Parathyroid adenoma (tissue), 2 donors: ENCODE data around the gene CXCL12.

Experiments used
- H2AFZ ChIP-seq: fragments of 300-600 bp; sonication (generic); one replicate; pipeline ENCODE4 v1.7.0; 2017; ENCODE audit warnings: antibody characterized with exemption, mild to moderate bottlenecking
- H3K27ac ChIP-seq: fragments of 300-600 bp; sonication (generic); one replicate; pipeline ENCODE4 v1.7.0; 2017
- H3K27me3 ChIP-seq: fragments of 300-600 bp; sonication (generic); one replicate; pipeline ENCODE4 v1.7.0; 2017; ENCODE audit warnings: low read length; ENCODE audit not compliant: control insufficient read depth, insufficient read depth
- H3K36me3 ChIP-seq: fragments of 300-600 bp; sonication (generic); one replicate; pipeline ENCODE4 v1.7.0; 2017; ENCODE audit warnings: low read length; ENCODE audit not compliant: control insufficient read depth, insufficient read depth
- H3K4me1 ChIP-seq: fragments of 300-600 bp; sonication (generic); one replicate; pipeline ENCODE4 v1.7.0; 2017; ENCODE audit warnings: control low read depth
- H3K4me2 ChIP-seq: fragments of 300-600 bp; sonication (generic); one replicate; pipeline ENCODE4 v1.7.0; 2017; ENCODE audit warnings: low read length
- H3K4me3 ChIP-seq: fragments of 300-600 bp; sonication (generic); one replicate; pipeline ENCODE4 v1.7.0; 2017; ENCODE audit warnings: low read depth, low read length
- H3K79me2 ChIP-seq: fragments of 300-600 bp; sonication (generic); one replicate; pipeline ENCODE4 v1.7.0; 2017; ENCODE audit warnings: control low read depth
- H3K9ac ChIP-seq: fragments of 300-600 bp; sonication (generic); one replicate; pipeline ENCODE4 v1.7.0; 2017; ENCODE audit warnings: mild to moderate bottlenecking
- H3K9me3 ChIP-seq: fragments of 300-600 bp; sonication (generic); one replicate; pipeline ENCODE4 v1.7.0; 2017; ENCODE audit warnings: low read length; ENCODE audit not compliant: control insufficient read depth
- TF ChIP-seq, protein P1 (sequence below): fragments of 300-600 bp; sonication (generic); IDR thresholded peaks from one replicate; pipeline ENCODE4 v1.7.0; 2017; ENCODE audit warnings: antibody characterized with exemption, mild to moderate bottlenecking
- donor health status: primary hyperparathyroidism.

Gene CXCL12

GRCh38 chr10:44416021-44416771, 31.3 kb upstream of the CXCL12 start:
- H3K9me3 ChIP-seq = no peaks in the 10 kb centered on the region
- no peak overlapping the region for H3K4me3 ChIP-seq
- no peak overlapping the region for H2AFZ ChIP-seq
- H3K4me1 ChIP-seq = no peaks in the 10 kb centered on the region
- no peak overlapping the region for H3K9ac ChIP-seq
- no peaks in the 10 kb centered on the region for H3K79me2 ChIP-seq
- no peak overlapping the region for H3K4me2 ChIP-seq
- no peaks in the 10 kb centered on the region for H3K27me3 ChIP-seq
- H3K36me3 ChIP-seq = no peaks in the 10 kb centered on the region
- TF ChIP-seq, protein P1, sequence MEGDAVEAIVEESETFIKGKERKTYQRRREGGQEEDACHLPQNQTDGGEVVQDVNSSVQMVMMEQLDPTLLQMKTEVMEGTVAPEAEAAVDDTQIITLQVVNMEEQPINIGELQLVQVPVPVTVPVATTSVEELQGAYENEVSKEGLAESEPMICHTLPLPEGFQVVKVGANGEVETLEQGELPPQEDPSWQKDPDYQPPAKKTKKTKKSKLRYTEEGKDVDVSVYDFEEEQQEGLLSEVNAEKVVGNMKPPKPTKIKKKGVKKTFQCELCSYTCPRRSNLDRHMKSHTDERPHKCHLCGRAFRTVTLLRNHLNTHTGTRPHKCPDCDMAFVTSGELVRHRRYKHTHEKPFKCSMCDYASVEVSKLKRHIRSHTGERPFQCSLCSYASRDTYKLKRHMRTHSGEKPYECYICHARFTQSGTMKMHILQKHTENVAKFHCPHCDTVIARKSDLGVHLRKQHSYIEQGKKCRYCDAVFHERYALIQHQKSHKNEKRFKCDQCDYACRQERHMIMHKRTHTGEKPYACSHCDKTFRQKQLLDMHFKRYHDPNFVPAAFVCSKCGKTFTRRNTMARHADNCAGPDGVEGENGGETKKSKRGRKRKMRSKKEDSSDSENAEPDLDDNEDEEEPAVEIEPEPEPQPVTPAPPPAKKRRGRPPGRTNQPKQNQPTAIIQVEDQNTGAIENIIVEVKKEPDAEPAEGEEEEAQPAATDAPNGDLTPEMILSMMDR = no peak
- H3K27ac ChIP-seq = no peak overlapping the region

DNA sequence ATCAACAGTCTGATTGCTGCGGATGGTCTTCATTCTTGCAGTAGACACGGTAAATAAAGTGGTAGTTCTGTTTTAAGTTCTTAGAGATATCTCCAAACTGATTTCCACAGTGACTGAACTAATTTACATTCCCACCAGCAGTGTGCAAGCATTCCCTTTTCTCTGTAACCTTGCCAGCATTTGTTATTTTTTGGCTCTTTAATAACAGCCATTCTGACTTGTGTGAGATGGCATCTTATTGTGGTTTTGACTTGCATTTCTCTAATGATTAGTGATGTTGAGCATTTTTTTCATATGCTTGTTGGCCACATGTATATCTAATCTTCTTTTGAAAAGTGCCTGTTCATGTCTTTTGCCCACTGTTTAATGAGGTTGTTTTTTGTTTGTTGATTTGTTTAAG, 30.2 kb upstream of the CXCL12 start:
- no peaks in the 10 kb centered on the region for H3K4me1 ChIP-seq
- no peaks in the 10 kb centered on the region for H3K27me3 ChIP-seq
- H3K79me2 ChIP-seq = no peaks in the 10 kb centered on the region
- no peaks in the 10 kb centered on the region for H3K36me3 ChIP-seq
- TF ChIP-seq, protein P1 = no peak
- H3K4me3 ChIP-seq = no peak overlapping the region
- H3K9ac ChIP-seq = no peak overlapping the region
- no peaks in the 10 kb centered on the region for H3K9me3 ChIP-seq
- H3K4me2 ChIP-seq = no peak overlapping the region
- no peak overlapping the region for H3K27ac ChIP-seq
- H2AFZ ChIP-seq = no peak overlapping the region

DNA sequence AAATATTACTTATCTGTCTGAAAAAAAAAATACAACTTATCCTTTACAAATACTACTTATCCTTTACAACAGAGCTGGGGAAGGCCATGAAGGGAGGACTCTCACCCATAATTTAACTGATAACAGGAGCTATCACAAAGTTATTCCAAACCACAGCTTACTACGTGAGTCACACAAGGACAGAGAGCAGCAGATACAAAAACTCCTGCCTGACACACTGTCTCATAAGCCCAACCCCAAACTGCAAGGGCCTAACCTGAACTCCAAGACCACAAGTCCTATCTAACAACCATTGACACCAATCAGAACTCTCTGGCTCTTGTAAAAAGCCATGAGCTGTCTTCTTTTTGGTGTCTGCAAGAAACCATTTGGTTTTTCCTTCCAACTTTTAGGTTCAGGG, 28.5 kb upstream of the CXCL12 start:
- H3K9me3 ChIP-seq = no peaks in the 10 kb centered on the region
- no peak overlapping the region for H3K27ac ChIP-seq
- no peak overlapping the region for H3K9ac ChIP-seq
- H3K27me3 ChIP-seq = no peaks in the 10 kb centered on the region
- no peaks in the 10 kb centered on the region for H3K79me2 ChIP-seq
- H3K4me2 ChIP-seq = no peak overlapping the region
- no peak overlapping the region for H2AFZ ChIP-seq
- TF ChIP-seq, protein P1 = no peak
- no peak overlapping the region for H3K4me3 ChIP-seq
- H3K4me1 ChIP-seq = no peaks in the 10 kb centered on the region
- H3K36me3 ChIP-seq = no peaks in the 10 kb centered on the region

DNA sequence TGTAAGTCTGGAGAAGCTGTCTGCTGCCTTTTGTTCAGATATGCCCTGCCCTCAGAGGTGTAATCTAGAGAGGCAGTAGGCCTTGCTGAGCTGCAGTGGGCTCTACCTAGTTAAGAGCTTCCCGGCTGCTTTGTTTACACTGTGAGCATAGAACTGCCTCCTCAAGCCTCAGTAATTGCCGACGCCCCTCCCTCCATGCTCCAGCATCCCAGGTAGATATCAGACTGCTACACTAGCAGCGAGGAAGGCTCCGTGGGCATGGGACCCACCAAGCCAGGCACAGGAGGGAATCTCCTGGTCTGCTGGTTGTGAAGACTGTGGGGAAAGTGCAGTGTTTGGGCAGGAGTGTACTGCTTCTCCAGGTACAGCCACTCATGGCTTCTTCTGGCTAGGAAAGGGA, 26.4 kb upstream of the CXCL12 start:
- TF ChIP-seq, protein P1 = no peak
- H3K4me1 ChIP-seq = no peaks in the 10 kb centered on the region
- no peaks in the 10 kb centered on the region for H3K79me2 ChIP-seq
- H3K9ac ChIP-seq = no peak overlapping the region
- H3K4me3 ChIP-seq = no peak overlapping the region
- H2AFZ ChIP-seq = no peak overlapping the region
- no peaks in the 10 kb centered on the region for H3K36me3 ChIP-seq
- no peaks in the 10 kb centered on the region for H3K27me3 ChIP-seq
- H3K4me2 ChIP-seq = no peak overlapping the region
- H3K9me3 ChIP-seq = no peaks in the 10 kb centered on the region
- no peak overlapping the region for H3K27ac ChIP-seq
